HL-60 (cell line): Measurements from ENCODE around the gene COPS6.

Source experiments
- DNase-seq, 2 experiments: peaks; one replicate each; pipeline ENCODE4 v3.0.0-alpha.2; 2010 to 2020; ENCODE audit warnings: low read depth in 1 of 2, low spot score in 1 of 2
- H3K27ac ChIP-seq: fragments of 250-450 bp; sonication (Bioruptor Pico); replicated peaks from 2 replicates; pipeline ENCODE4 v1.5.1; 2020; ENCODE audit warnings: mild to moderate bottlenecking, moderate library complexity
- H3K27me3 ChIP-seq: fragments of 250-450 bp; sonication (Bioruptor Pico); 2 replicates; pipeline ENCODE4 v1.5.1; 2021; ENCODE audit warnings: mild to moderate bottlenecking, moderate library complexity; ENCODE audit not compliant: insufficient read depth, poor library complexity, severe bottlenecking
- H3K4me3 ChIP-seq: replicated peaks from 2 replicates; pipeline ENCODE4 v1.5.1; 2011; ENCODE audit warnings: mild to moderate bottlenecking, control low read depth, low read length; ENCODE audit not compliant: insufficient read depth
- CTCF ChIP-seq: IDR thresholded peaks from one replicate; pipeline ENCODE4 v1.5.1; 2011; ENCODE audit warnings: low read length, control low read depth, inconsistent platforms; ENCODE audit not compliant: insufficient read depth
- GABPA ChIP-seq: IDR thresholded peaks from 2 replicates; pipeline ENCODE4 v1.6.1; 2012; ENCODE audit warnings: low read depth
- POLR2AphosphoS5 ChIP-seq: IDR thresholded peaks from 2 replicates; pipeline ENCODE4 v1.6.1; 2012; ENCODE audit warnings: low read depth
- REST ChIP-seq: IDR thresholded peaks from 2 replicates; pipeline ENCODE4 v1.6.1; 2012; ENCODE audit warnings: low read depth; ENCODE audit not compliant: insufficient replicate concordance
- SPI1 ChIP-seq: IDR thresholded peaks from 2 replicates; pipeline ENCODE4 v1.6.1; 2012; ENCODE audit warnings: low read depth, mild to moderate bottlenecking, borderline replicate concordance

The COPS6 gene

DNA sequence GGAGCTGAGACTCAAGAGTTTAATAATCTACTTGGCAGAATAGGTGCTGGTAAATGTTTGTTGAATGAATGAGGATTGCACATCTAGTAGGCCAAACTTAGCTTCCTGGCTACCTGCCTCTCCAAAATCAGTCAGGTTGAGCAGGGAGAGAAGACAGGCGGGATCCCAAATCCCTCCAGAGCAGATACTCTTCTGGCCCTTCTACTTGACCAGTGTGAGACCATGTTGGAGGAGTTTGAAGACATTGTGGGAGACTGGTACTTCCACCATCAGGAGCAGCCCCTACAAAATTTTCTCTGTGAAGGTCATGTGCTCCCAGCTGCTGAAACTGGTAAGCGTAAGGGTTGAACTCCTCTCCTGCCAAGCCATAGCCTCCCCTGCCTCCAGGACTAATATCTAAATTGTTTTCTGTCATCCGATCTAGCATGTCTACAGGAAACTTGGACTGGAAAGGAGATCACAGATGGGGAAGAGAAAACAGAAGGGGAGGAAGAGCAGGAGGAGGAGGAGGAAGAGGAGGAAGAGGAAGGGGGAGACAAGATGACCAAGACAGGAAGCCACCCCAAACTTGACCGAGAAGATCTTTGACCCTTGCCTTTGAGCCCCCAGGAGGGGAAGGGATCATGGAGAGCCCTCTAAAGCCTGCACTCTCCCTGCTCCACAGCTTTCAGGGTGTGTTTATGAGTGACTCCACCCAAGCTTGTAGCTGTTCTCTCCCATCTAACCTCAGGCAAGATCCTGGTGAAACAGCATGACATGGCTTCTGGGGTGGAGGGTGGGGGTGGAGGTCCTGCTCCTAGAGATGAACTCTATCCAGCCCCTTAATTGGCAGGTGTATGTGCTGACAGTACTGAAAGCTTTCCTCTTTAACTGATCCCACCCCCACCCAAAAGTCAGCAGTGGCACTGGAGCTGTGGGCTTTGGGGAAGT lies 35.8 kb downstream of the COPS6 start:
- H3K27me3 ChIP-seq: no peaks in the 10 kb centered on the region
- TF ChIP-seq GABPA: no peak
- no peak for TF ChIP-seq SPI1
- TF ChIP-seq POLR2AphosphoS5: no peak
- H3K4me3 ChIP-seq: no peak overlapping the region
- DNase-seq: no peak
- no peak overlapping the region for H3K27ac ChIP-seq

GRCh38 chr7:100126239-100126930 lies 37.6 kb downstream of the COPS6 start:
- H3K27ac ChIP-seq: peak overlapping the region; percentile 96
- DNase-seq: peak in 1 of 2 experiments; percentile 47
- no peaks in the 10 kb centered on the region for H3K27me3 ChIP-seq

DNA sequence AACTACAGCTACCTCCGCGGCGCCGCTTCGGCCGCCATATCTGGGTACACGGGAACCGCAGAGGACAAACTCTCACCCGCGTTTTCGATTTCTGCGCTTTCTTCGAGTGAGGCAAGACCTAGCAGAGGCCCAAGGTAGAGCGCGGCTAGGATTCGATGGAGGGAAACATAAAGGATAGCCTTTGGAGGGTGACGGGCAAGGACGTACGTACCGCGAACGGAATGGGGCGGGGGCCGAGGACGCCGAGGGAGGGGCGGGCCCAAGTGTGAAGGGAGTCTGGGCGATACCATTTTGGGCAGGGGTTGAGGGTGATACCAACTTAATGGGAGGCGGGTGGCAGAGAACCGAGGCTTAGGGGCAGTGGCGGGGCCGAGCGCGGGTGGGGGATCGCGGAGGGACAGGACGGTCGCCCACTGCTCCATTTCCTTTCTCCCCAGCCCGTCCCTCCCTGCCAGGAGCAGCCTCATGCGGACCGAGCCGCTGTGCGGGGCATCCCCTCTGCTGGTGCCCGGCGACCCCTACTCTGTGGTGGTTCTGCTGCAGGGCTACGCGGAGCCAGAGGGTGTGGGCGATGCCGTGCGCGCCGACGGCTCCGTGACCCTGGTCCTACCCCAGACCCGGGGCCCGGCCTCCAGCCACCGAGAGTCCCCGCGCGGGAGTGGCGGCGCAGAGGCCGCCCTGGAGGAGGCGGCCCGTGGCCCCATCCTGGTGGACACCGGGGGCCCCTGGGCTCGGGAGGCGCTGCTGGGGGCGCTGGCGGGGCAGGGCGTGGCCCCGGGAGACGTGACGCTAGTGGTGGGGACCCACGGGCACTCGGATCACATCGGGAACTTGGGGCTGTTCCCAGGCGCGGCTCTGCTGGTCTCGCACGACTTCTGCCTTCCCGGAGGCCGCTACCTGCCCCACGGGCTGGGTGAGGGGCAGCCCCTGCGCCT lies 38.4 kb downstream of the COPS6 start, which contains the start of gene MBLAC1:
TSS of gene MBLAC1 (plus strand) at position 37 of the 935 bp plus-strand sequence. CDS start at position 466, 429 bp downstream.
- TF ChIP-seq REST (peak; percentile 66), SPI1 (no peak), CTCF (no peak), POLR2AphosphoS5 (peak; percentile 84), GABPA (peak; percentile 35; the same call in 1 of the 2 replicates)
- Histone ChIP-seq H3K4me3 (peak within 1 kb of the TSS; percentile 83), H3K27ac (peak within 1 kb of the TSS; percentile 96), H3K27me3 (no peaks in the 10 kb centered on the region)
- DNase-seq: peak; percentile 90 to 92

More at GRCh38 chr7:100126239-100126930, 37.6 kb downstream of the COPS6 start:
- TF ChIP-seq REST: no peak
- TF ChIP-seq GABPA: no peak
- no peak for TF ChIP-seq CTCF
- TF ChIP-seq POLR2AphosphoS5: no peak
- TF ChIP-seq SPI1: no peak
- peak overlapping the region; percentile 83 for H3K4me3 ChIP-seq
